ENCODE results near the gene IZUMO4.

GRCh38 chr19:2127758-2128157 is 31.0 kb downstream of the IZUMO4 start:
- TF ChIP-seq CTCF (IDR thresholded peaks at IDR 0.05 in 4 of 5, conservative IDR thresholded peaks at IDR 0.05 in 1 of 5) (no peak), POLR2A (IDR thresholded peaks at IDR 0.05) (no peak)

All from gastrocnemius medialis (tissue), 4 donors.